K562 (cell line): ENCODE results near the gene POTEJ.
"Not testable (repeated sequence)": the region's sequence is repeated elsewhere in the genome, so short reads cannot be mapped to it uniquely, and the experiment has no call there.

Experiments
- BRF2 ChIP-seq: IDR thresholded peaks from 3 replicates; pipeline ENCODE4 v1.6.1; 2011; ENCODE audit warnings: borderline replicate concordance, mild to moderate bottlenecking; ENCODE audit not compliant: insufficient read length, insufficient read depth
- CEBPB ChIP-seq: fragments of 450-650 bp; IDR thresholded peaks from 2 replicates; pipeline ENCODE4 v1.6.1; 2016; ENCODE audit warnings: missing genetic modification characterization, missing compliant biosample characterization
- E2F5 ChIP-seq: sonication (generic); formaldehyde crosslinking; IDR thresholded peaks from 2 replicates; pipeline ENCODE4 v1.8.0; 2022; ENCODE audit warnings: mild to moderate bottlenecking, missing genetic modification reagents
- FOXM1 ChIP-seq, 2 experiments: fragments of 450-650 bp in 1 of 2; sonication (generic) in 1 of 2; formaldehyde crosslinking in 1 of 2; IDR thresholded peaks; 2 replicates each; pipeline versions ENCODE4 v1.6.1 to v1.9.0; 2017 to 2022; ENCODE audit warnings: low read depth in 2 of 2, mild to moderate bottlenecking in 2 of 2, missing genetic modification reagents in 1 of 2, moderate library complexity in 1 of 2
- PTBP1 ChIP-seq: fragments of 200-400 bp; formaldehyde crosslinking; IDR thresholded peaks from 2 replicates; pipeline ENCODE4 v1.6.1; 2017; ENCODE audit warnings: low read depth, low read length
- RB1 ChIP-seq: fragments of 450-650 bp; IDR thresholded peaks from 2 replicates; pipeline ENCODE4 v1.6.1; 2017; ENCODE audit warnings: low read depth, mild to moderate bottlenecking
- RBBP5 ChIP-seq: fragments of 200-600 bp; sonication (generic); IDR thresholded peaks from 2 replicates; pipeline ENCODE4 v1.6.1; 2012; ENCODE audit warnings: borderline replicate concordance, mild to moderate bottlenecking, low read length, control low read depth, inconsistent platforms; ENCODE audit not compliant: insufficient read depth, poor library complexity, severe bottlenecking
- SETDB1 ChIP-seq: IDR thresholded peaks from one replicate; pipeline ENCODE4 v1.6.1; 2012; ENCODE audit warnings: low read length, control low read depth, inconsistent platforms
- USF2 ChIP-seq: sonication (generic); formaldehyde crosslinking; IDR thresholded peaks from 2 replicates; pipeline ENCODE4 v1.5.0; 2020; ENCODE audit warnings: missing genetic modification reagents
- ZBTB26 ChIP-seq: fragments of 450-650 bp; formaldehyde crosslinking; IDR thresholded peaks from 2 replicates; pipeline ENCODE4 v1.4.0; 2022; ENCODE audit warnings: missing genetic modification characterization
- ZNF274 ChIP-seq: IDR thresholded peaks from 2 replicates; pipeline ENCODE4 v1.6.1; 2011; ENCODE audit warnings: low read depth, mild to moderate bottlenecking, low read length, moderate library complexity, borderline replicate concordance
- ZNF518B ChIP-seq: fragments of 250-450 bp; sonication (Bioruptor Pico); IDR thresholded peaks from 2 replicates; pipeline ENCODE4 v1.5.0; 2021; ENCODE audit warnings: mild to moderate bottlenecking, moderate library complexity
- TF ChIP-seq, protein P1 (sequence below), 3 experiments: IDR thresholded peaks in 2 of 3; conservative IDR thresholded peaks in 1 of 3; 2 replicates each; pipeline ENCODE4 v1.5.1; 2011 to 2012; ENCODE audit warnings: low read length in 3 of 3, mild to moderate bottlenecking in 3 of 3, control low read depth in 2 of 3, improper control_type of control experiment in 1 of 3, inconsistent platforms in 1 of 3, low read depth in 1 of 3, mixed read lengths in 1 of 3, moderate library complexity in 1 of 3; ENCODE audit not compliant: insufficient read depth in 2 of 3
- TF ChIP-seq, protein P2 (sequence below): fragments of 450-650 bp; IDR thresholded peaks from 2 replicates; pipeline ENCODE4 v1.6.1; 2016; ENCODE audit warnings: missing biosample characterization, missing genetic modification characterization

DNA sequence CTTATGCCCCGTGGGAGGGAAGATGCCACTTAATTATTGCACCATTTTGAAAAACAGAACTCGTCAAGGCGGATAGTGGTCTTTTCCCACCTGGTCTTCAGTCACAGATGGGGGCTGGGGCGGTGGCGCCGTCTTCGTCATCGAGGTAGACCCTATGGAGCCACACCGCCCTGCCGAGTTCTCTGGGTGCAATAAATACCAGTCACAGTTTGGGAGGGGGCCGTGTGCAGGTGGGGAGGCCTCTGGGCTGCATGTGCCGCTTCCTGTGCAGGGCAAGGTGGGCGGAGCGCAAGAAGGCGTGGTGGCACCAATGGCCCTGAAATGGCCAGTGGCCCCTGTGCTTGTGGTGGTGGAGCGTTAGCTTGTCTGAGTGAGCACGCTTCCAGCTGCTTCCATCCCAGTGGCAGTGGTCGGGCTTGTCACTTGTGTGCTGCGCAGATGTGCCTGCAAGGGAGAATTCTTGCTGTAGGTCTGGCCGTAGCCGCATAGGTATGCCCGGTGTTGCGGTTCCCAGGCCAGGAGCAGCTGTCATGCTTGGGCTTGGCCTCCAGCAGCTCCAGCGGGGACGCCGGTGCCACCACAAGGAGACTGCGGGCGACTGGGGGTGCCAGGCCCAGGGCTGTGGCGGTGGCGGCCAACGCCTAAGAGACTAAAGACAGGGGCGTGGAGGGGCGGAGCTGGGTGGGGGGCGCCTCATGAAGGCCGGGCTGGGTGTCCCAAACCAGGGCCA is 81.0 kb downstream of the POTEJ start:
- not testable (repeated sequence) for TF ChIP-seq SETDB1; USF2 (CRISPR knock-in tag); RBBP5; RB1; E2F5 (CRISPR knock-in tag); BRF2; ZNF518B; ZBTB26 (CRISPR knock-in tag); ZNF274; CEBPB (tag); FOXM1 (IDR thresholded peaks at IDR 0.05; ENCODE audit: low read depth); FOXM1 (CRISPR knock-in tag; IDR thresholded peaks at IDR 0.05; ENCODE audit: low read depth); PTBP1
- TF ChIP-seq, protein P1, sequence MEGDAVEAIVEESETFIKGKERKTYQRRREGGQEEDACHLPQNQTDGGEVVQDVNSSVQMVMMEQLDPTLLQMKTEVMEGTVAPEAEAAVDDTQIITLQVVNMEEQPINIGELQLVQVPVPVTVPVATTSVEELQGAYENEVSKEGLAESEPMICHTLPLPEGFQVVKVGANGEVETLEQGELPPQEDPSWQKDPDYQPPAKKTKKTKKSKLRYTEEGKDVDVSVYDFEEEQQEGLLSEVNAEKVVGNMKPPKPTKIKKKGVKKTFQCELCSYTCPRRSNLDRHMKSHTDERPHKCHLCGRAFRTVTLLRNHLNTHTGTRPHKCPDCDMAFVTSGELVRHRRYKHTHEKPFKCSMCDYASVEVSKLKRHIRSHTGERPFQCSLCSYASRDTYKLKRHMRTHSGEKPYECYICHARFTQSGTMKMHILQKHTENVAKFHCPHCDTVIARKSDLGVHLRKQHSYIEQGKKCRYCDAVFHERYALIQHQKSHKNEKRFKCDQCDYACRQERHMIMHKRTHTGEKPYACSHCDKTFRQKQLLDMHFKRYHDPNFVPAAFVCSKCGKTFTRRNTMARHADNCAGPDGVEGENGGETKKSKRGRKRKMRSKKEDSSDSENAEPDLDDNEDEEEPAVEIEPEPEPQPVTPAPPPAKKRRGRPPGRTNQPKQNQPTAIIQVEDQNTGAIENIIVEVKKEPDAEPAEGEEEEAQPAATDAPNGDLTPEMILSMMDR (IDR thresholded peaks at IDR 0.05 in 2 of 3, conservative IDR thresholded peaks at IDR 0.05 in 1 of 3; ENCODE audit: insufficient read depth in 2 of 3, low read depth in 1 of 3, low read length in 3 of 3): not testable (repeated sequence)
- TF ChIP-seq, protein P2, sequence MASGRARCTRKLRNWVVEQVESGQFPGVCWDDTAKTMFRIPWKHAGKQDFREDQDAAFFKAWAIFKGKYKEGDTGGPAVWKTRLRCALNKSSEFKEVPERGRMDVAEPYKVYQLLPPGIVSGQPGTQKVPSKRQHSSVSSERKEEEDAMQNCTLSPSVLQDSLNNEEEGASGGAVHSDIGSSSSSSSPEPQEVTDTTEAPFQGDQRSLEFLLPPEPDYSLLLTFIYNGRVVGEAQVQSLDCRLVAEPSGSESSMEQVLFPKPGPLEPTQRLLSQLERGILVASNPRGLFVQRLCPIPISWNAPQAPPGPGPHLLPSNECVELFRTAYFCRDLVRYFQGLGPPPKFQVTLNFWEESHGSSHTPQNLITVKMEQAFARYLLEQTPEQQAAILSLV (tag): not testable (repeated sequence)
